Occipital lobe (tissue), 2 donors: ENCODE measurements around the gene MSANTD1. TPM values are rescaled to one million over a fixed set of nuclear protein-coding genes. Genes with fewer than 3 reads are reported as not detected.
"Not testable (repeated sequence)": the region's sequence is repeated elsewhere in the genome, so short reads cannot be mapped to it uniquely, and the experiment has no call there.

Experiments used
- DNase-seq: peaks from one replicate; lab custom pipeline; 2025; lab: John Stamatoyannopoulos, UW
- total RNA-seq: library from RNA; depleted of rRNA; stranded (reverse); fragments of >200 nt; gene quantifications from one replicate; pipeline ENCODE4 v1.2.3, GENCODE V29; 2014

Gene MSANTD1
- total RNA-seq, 1 donor from 2014 or later = 5.9 TPM

DNA sequence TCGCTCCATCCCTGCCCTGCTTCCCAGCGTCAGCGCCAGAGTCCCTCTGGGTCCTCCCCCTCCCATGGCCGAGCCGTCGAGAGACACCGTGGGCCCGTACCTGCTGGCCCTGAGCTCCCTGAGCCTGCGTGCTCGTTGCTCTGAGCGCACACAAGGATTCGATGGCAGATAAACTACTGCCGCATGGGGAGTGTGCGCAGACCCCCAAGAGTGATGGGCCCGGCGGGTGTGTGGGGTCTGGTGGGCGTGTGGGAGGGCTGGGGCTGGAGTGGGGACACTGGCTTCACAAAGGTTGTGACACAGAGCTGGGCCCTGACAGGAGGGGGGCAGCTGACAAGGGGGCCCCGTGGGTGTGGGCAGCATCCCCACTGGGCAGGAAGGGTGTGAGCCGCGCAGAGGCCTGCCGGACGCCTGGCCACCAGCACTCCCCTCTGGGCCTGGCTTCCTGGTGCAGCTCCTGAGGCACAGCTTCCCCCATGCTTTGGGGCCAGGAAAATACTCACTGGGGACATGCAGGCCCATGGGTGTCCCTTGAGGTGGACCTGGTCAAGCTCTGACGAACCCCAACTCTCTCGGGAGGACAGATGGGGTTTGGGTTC is 39.1 kb downstream of the MSANTD1 start:
- DNase-seq = no peak

DNA sequence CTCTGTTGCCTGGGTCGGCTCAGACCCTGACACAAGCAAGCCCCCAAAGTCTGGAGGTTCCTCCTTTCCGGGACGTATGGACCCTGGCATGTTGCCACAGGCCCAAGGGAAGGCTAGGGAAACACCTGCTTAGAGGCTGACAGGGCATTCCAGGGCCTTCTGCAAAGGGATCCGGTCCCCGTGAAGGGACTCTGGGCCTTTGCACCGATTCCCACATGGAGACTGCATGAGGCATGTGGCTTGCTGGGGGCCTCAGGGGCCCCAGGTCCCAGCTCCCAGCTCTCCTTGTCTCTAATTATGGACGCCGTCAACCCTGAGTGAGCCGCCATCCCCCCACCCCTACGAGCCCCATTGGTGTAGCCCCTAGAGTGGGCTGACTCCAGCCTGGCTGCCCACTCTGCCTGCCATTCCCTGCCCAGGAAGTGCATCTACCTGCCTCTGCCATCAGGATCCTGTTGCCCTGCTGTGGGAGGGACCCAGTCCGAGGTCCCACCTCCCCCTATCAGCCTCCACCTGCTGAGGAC is 39.7 kb downstream of the MSANTD1 start:
- DNase-seq = no peak

DNA sequence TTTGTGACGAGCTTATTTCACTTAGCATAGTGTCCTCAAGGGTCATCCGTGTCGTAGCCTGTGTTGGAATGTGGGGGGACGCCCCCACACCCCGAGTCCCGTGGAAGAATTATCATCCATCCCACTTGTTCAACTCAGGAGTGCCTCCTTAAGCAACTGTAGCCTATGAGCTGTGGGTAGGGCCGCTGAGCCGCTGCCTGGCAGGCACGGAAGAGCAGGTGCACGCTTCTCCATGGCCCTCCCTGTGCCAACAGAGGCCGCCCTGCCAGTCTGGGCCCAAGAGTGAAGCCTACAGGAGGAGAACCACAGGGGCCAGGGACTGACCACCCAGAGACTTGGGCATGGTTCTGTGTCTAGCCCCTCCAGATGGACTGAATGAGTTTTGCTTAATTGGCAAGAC is 41.5 kb downstream of the MSANTD1 start:
- no peak for DNase-seq

DNA sequence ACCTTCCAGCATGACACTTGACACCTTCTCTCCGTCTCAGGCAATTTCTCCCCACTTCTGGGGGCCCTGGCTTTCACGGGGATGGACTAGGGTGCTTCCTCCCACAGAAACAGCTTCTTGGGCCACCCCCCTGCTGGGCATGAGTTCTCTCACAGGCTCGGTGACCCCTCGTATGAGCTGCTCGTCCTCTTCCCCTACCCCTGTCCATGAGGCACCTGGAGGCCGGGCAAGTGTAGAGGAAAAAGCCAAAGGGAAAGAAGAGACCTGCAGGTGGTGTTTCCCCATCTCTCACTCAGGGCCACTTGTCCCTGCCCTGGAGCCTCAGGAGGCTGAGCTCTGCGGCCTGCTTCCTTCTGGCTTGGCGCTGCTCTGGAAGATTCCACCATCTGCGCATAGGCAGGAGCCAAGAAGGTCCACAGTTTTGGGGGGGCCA is 41.9 kb downstream of the MSANTD1 start:
- no peak for DNase-seq

DNA sequence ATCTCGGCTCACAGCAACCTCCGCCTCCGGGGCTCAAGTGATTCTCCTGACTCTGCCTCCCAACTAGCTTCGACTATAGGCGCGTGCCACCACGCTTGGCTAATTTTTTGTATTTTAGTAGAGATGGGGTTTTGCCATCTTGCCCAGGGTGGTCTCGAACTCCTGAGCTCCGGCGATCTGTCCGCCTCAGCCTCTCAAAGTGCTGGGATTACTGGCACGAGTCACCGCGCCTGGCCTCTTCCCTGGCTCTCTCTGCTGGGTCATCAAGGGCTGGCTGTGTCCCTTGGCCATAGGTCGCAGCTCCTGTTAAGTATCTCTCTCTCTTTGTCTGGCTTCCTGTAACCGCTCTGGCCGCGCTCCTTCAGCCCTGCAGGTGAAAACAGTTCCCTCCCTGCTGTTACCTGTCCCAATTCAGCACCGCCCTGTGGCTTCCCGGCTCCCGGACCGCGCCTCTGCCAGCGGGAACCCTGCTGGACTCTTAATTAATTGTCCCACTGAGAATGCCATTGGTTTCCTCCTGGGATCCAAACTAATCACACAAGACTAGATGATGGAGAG is 42.5 kb downstream of the MSANTD1 start:
- DNase-seq = no peak

DNA sequence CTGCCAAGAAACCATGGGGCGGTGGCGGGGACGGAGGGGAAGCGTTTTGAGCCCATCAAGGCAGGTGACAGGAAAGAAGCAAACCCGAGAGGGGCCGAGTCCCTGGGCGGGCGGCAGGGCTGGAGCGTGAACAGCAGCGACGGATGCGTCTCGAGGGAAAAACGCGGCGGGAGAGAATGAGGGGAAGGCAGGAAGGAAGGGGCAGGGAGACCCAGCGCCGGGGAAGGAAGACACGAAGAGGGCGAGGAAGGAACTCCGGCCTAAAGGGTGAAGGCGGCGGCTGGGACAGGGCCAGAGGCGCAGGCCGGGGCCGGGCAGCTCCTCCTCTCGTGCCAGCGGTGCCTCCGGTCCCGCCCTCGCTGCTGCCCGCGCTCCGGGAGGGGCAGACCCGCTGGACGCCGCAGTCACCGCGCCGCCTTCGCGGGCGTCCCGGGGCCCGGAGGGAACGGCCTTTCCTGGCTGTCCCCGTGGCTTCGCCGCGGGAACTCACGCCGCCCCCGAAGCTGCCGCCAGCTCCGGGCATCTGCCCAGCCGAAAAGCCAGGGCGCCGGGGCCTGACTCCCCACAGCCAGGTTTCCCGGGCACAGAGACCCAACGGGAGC is 43.1 kb downstream of the MSANTD1 start:
- DNase-seq = no peak

DNA sequence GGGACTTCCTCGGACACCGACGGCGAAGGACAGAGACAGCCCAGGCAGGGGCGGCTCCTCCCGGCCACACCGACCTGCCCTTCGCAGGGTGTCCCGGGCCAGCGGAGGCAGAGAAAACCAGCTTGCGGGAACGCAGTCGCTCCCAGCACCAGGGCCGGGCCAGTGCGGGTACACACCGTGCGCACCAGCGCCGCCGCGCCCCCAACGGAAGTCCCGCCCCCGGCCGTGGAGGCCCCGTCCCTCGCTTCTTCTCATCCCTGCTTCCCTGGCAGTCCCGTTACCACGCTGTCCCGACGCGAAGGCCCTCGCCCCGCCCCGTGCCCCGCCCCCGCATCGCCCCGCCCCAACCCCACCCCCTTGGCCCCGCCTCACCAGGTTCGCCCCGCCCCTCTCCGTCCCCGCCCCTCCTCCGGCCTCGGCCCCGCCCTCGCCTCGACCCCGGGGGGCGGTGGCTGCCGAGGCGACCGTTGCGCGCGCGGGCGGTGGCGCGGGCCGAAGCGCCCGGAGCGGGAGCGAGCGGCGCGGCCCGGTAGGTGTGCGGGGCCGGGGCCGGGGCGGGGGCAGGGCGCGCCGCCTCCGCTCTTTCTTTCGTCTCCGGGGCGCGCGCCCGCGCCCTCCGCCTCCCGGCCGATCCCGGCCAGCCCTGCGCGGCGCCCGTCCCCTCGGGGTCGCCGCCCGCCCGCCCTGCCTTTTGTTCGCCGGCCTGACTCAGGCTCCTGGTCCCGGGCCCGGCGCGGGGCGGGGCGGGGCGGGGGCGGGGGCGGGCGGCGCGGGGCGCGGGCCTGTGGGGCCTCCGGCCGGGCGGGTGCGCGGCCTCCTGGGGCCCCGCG is 43.8 kb downstream of the MSANTD1 start, which contains the start of gene RGS12:
Gene RGS12, plus strand, starts transcription at position 451 of the 830 bp plus-strand sequence. CDS start 23,150 bp downstream, outside the sequence.
- peak; percentile 94 for DNase-seq

DNA sequence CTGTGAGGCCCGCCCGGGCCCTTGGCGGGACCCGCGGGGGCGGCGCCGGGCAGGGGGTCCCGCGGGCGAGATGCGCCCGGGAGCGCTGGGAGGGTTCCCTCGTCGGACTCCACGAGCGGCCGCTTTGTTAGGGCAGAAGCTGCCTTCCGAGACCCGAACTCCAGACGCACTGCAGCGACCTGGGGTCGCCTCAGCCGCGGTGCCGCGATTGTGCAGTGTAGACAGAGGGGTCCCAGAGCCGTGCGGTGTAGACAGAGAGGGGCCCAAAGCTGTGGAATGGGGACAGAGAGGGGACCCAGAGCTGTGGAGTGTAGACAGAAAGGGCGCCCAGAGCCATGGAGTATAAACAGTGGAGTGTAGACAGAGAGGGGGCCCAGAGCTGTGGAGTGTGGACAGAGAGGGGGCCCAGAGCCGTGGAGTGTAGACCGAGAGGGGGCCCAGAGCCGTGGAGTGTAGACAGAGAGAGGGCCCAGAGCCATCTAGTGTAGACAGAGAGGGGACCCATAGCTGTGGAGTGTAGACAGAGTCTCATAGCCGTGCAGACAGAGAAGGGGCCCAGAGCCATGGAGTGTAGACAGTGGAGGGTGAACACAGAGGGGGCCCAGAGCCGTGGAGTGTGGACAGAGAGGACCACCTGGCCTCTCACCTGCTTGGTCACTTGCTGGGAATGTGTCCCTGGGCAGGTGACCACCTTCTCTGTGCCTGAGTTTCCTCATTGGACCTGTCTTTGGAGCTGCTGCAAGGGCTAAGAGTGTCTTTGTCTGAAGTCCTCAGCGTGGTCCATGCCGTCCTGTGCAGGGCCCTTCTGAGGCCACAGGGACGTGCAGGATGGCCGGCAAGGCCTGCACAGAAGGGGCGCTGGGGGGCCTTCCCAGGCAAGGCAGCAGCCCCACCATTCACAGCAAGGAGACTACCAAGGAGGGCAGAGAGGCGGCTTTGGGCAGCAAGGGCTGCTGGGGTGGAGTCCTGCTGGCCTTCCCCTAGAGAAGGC is 44.7 kb downstream of the MSANTD1 start:
- no peak for DNase-seq

DNA sequence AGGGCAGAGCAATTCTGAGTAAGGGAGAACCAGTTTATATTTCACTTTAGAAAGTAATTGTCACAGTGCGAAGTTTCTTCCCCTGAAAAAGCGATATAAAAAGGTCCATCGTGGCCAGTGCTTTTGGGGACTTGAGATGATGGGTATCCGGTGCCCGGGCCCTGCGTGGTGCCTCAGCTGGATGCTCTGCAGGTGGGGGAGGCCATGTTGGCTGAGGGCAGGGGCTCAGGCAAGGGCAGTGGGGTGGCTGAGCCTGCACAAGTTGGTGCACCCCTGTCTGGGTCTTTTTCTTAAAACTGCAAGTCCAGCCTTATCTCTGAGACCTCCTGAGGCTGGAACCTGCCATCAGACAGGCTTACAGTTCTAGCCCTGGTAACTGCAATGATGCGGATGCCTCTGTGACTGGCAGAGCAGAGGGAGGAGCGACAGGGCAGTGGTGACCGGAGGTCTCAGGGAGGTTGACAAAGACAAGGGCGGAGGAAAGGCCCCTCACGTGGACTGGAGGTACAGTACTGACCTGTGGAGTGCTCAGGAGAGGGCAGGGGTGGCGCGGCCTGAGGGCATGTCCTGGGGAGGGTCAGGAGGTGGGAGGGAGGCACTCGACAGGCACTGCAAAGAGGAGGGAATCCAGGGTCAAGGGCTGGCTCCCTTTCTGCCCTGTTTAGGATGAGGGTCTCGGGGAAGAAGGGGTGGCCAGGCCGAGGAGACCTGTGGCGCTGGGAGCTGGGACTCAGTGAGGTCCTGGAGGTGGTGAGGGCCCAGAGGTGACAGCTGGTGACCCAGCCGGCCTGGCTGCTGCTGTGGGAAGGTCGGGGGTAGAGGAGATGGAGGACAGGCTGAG is 45.7 kb downstream of the MSANTD1 start:
- no peak for DNase-seq

DNA sequence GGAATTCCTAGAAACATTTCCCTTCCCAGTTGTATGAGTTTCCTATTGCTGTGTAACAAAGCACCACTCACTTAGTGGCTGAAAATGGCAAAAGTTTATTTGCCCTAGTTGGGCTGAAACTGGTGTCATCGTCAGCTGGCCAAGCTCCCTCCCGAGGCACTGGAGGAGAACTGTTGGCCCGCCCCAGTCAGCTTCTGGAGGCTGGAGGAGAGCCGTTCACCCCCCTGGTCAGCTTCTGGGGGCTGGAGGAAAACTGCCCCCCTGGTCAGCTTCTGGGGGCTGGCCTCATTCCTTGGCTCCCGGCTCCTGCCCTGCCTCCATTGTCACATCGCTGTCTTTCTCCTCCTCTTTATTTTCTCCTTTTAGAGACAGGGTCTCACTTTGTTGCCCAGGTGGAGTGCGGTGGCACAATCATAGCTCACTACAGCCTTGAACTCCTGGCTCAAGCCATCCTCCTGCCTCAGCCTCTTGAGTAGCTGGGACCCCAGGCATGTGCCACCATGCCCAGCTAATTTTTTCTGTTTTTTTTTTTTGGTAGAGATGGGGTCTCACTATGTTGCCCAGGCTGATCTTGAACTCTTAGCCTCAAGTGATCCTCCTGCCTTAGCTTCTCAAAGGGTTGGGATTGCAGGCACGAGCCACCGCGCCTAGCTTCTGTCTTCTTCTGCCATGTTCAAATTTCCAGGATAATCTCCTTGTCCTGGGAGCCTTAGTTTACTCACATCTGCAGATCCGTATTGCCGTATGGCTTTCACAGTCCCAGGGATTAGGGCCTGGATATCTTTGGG is 47.1 kb downstream of the MSANTD1 start:
- DNase-seq = no peak

DNA sequence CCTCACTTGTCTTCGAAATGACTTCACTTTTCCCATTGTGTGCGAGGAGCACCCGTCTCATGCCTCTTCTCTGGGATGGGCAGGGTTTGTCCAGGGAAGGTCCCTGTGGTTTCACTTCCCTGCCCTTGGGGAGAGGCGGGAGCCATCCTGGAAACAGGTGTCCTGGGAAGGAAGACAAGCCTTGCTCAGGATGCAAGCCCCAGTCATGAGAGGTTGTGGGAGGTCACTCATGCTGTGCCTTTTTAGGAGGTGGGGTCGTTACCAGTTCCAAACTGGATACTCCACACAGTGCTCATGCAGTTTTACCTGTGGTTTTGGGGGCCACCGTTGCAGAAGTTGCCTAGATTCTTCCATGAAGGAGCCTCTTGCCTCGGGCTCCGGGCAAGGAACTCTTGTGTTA is 47.7 kb downstream of the MSANTD1 start:
- DNase-seq = no peak

DNA sequence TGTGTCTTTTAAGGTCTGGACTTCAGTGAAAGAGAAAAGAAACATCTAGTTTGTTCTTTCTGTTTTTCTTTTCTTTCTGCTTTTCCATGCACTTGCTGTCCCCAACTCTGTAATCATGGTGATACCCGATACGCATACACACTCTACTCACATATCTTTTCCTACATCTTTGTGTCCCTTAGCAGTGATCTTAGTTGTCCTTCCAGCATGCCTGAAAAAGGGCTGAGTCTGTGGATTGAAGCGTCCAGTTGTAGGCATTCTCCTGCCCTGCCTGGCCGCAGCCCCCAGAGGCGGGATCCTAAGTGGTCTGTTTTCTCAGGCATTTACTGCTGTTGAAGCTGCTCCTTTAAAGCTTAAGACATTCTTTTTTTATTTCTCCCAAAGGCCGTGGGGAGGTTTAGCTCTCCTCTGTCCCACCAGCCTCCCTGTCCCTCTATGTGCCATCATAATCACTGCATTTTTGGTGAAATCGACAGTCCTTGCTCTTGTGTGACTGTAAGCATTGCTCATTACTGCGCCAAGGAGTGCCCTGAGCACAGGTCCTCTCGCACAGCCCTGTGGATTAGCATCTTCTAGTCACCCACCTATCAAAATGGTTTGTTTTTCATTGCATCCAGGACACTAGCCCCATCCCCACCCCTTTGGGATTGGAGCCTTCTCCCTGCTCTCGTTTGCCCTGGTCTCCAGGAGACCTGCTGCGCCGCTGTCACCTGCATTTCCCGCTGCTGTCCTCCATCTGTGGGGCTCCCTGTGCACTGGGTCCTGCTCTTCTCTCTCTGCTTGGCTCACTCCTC is 48.3 kb downstream of the MSANTD1 start:
- DNase-seq = no peak

DNA sequence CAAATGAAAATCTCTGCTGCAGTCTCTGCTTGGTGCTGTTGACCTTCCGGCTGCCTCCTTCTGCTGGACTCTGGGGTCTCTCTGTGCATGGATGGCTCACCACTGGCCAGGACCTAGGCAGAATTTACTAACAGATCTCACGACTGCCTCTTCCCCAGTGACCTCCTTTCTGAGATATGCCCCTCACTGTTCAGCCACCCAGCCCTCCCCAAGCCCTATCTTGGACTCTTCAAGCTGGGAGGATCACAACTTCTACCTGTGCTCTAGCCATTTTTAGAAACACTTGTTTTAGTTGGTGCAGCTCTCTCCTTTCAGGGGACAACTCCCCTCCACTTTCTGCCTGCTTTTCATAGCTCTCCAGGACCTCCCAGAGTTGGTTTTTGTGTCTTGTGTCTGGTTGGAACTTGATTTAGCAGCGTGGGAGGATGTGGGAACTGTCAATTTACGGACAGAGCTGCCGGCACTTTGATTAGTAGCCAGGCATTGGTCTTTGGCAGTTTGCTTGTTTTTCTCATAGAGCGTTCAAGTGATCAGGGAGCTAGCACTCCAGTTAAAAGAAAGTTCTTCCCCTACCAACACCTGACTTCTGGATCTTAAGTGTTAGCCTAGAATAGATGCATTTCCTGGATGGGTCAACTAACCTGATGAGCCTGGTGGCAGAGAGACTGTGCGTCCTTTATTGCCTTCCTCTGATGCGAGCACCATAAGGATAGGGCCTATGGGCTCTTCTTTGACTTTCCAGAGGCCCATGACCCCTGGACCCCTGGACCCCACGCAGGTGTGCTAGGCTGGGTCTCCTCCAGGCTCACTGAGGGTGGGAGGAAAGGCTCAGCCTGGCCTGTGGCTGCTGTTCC is 50.4 kb downstream of the MSANTD1 start:
- DNase-seq = no peak

DNA sequence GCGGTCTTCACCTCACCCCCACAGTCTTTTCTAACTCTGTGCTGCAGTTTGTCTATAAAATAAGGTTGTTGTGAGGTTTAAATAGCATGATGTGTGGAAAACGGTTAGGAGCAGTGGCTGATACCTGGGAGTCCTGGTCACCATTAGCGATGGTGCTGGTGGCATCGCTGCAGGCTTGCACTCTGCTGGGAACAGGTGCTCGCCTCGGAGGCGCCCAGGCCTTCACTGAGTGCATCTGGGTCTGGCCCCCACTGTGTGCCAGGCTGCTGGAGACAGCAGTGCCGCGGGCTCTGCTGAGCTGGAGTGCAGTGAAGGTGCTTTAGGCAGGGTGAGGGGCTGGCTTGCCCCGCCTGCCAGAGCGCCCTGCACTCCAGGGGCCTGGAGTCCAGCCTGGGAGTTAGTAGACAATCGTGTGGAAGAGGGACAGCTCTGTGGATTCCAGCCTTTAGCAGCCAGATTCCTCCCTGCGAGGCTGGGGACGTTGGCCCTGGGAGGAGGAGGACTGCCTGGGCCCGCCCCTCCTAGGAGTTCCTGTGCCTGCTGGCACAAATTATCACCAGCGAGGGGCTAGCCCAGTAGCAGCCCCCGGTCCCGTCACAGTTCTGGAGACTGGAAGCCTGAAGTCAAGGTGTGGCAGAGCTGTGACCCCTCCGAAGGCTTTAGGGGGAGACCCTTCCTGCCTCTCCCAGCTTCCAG is 51.2 kb downstream of the MSANTD1 start:
- DNase-seq = no peak

DNA sequence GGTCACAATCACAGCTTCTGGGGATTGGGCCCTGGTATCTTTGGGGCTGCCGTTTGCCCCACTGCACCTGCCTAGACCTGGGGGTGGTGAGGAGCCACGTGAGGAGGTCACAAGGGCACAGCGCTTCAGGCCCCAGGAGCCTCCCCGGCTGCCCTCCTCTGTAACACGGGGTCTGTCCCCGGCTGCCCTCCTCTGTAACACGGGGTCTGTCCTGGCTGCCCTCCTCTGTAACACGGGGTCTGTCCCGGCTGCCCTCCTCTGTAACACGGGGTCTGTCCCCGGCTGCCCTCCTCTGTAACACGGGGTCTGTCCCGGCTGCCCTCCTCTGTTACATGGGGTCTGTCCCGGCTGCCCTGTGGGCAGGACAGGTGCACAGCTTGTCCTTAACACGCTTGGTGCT is 51.9 kb downstream of the MSANTD1 start:
- not testable (repeated sequence) for DNase-seq

DNA sequence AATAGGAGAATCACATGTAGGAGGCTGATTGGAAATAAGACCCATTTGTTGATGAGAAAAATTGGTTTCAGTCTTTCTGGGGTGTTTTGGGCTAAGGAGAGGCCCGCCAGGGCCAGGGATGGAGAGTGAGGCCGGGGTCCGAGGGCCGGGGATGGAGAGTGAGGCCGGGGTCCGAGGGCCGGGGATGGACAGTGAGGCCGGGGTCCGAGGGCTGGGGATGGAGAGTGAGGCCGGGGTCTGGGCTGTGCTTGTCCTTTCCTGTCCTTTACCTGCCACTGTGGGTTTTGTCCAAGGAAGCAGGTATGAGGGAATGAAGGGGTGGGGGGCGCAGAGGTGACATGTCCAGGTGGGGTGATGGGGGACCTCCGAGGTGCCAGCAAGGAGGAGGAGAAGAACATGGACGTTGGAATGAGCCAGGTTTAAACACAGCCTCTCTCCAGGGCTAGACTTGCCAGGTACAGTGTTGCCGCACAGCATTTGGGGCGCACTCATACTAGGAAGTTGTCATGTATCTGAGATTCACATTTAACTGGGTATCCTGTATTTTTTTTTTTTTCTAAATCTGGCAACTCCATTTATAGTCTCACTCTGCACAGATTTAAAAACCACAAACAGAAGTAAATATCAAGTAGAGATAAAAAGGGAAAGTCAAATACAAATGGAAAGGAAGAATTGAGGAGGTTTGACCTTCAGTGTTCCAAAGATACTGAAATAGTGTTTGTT is 52.7 kb downstream of the MSANTD1 start:
- DNase-seq = no peak
